ENCODE data around the gene ANKLE1.

ANKLE1 gene

GRCh38 chr19:17245535-17245984, 36.1 kb upstream of the ANKLE1 start, which contains the start of gene NR2F6:
TSS of gene NR2F6 (minus strand) at chr19:17245919. CDS start at chr19:17245220, 699 bp downstream.
- Histone ChIP-seq H3K27me3 (ENCODE audit: insufficient read depth, poor library complexity, severe bottlenecking) (no peaks in the 10 kb centered on the region), H3K4me3 (replicated peaks; ENCODE audit: insufficient read depth, low read length) (peak within 1 kb of the TSS; percentile 67), H3K27ac (replicated peaks) (peak within 1 kb of the TSS; percentile 95)
- no peak for DNase-seq (ENCODE audit: low read depth in 1 of 2, low spot score in 1 of 2)
- TF ChIP-seq GABPA (IDR thresholded peaks at IDR 0.05; ENCODE audit: low read depth) (no peak), SPI1 (IDR thresholded peaks at IDR 0.05; ENCODE audit: borderline replicate concordance, low read depth) (no peak), POLR2AphosphoS5 (IDR thresholded peaks at IDR 0.05; ENCODE audit: low read depth) (no peak), CTCF (IDR thresholded peaks at IDR 0.05; ENCODE audit: insufficient read depth, low read length) (no peak), REST (IDR thresholded peaks at IDR 0.05; ENCODE audit: insufficient replicate concordance, low read depth) (no peak)

- no peak for TF ChIP-seq REST (IDR thresholded peaks at IDR 0.05; ENCODE audit: insufficient replicate concordance, low read depth)
- no peak for DNase-seq (ENCODE audit: low read depth in 1 of 2, low spot score in 1 of 2)
- peak overlapping the region; percentile 47 for H3K4me3 ChIP-seq (replicated peaks; ENCODE audit: insufficient read depth, low read length)
- H3K27ac ChIP-seq (replicated peaks): peak overlapping the region; percentile 95
- no peaks in the 10 kb centered on the region for H3K27me3 ChIP-seq (ENCODE audit: insufficient read depth, poor library complexity, severe bottlenecking)
Observed at GRCh38 chr19:17246681-17247425, 34.8 kb upstream of the ANKLE1 start.

GRCh38 chr19:17248011-17248776, 33.5 kb upstream of the ANKLE1 start:
- DNase-seq (ENCODE audit: low read depth in 1 of 2, low spot score in 1 of 2): no peak
- Histone ChIP-seq H3K4me3 (replicated peaks; ENCODE audit: insufficient read depth, low read length) (no peak overlapping the region), H3K27me3 (ENCODE audit: insufficient read depth, poor library complexity, severe bottlenecking) (no peaks in the 10 kb centered on the region), H3K27ac (replicated peaks) (no peak overlapping the region)
- TF ChIP-seq POLR2AphosphoS5 (IDR thresholded peaks at IDR 0.05; ENCODE audit: low read depth) (no peak), GABPA (IDR thresholded peaks at IDR 0.05; ENCODE audit: low read depth) (no peak), SPI1 (IDR thresholded peaks at IDR 0.05; ENCODE audit: borderline replicate concordance, low read depth) (no peak), CTCF (IDR thresholded peaks at IDR 0.05; ENCODE audit: insufficient read depth, low read length) (no peak), REST (IDR thresholded peaks at IDR 0.05; ENCODE audit: insufficient replicate concordance, low read depth) (no peak)
